ENCODE measurements around the gene GLRA2.

GLRA2 gene

GRCh38 chrX:14529290-14529989 is at the start of gene GLRA2:
TSS of gene GLRA2 (plus strand) at chrX:14529536. CDS start at chrX:14530058, 522 bp downstream.
- DNase-seq: no peak

- no peak for DNase-seq
Measured at GRCh38 chrX:14489437-14489836, 39.9 kb upstream of the GLRA2 start.

- no peak for DNase-seq
Measured at GRCh38 chrX:14491689-14492088, 37.6 kb upstream of the GLRA2 start.

GRCh38 chrX:14496674-14497073 is 32.7 kb upstream of the GLRA2 start:
- DNase-seq: no peak

- DNase-seq: no peak
Measured at GRCh38 chrX:14497184-14497666, 32.1 kb upstream of the GLRA2 start.

- no peak for DNase-seq
Measured at GRCh38 chrX:14501327-14501726, 28.0 kb upstream of the GLRA2 start.

GRCh38 chrX:14504960-14505538 is 24.3 kb upstream of the GLRA2 start:
- DNase-seq: no peak

GRCh38 chrX:14505648-14506047 is 23.7 kb upstream of the GLRA2 start:
- DNase-seq: no peak

- DNase-seq: no peak
Measured at GRCh38 chrX:14506866-14507265, 22.5 kb upstream of the GLRA2 start.

GRCh38 chrX:14508025-14508690 is 21.2 kb upstream of the GLRA2 start:
- DNase-seq: no peak

- DNase-seq: no peak
Measured at GRCh38 chrX:14509325-14510057, 19.8 kb upstream of the GLRA2 start.

GRCh38 chrX:14528629-14529289 is 577 bp upstream of the GLRA2 start:
- peak; percentile 28 for DNase-seq

GRCh38 chrX:14533867-14534266 is 4.5 kb downstream of the GLRA2 start:
- DNase-seq: no peak

- DNase-seq: no peak
Measured at GRCh38 chrX:14546190-14546589, 16.9 kb downstream of the GLRA2 start.

GRCh38 chrX:14554131-14554715 is 24.9 kb downstream of the GLRA2 start:
- no peak for DNase-seq

GRCh38 chrX:14564058-14564457 is 34.7 kb downstream of the GLRA2 start:
- DNase-seq: no peak

- DNase-seq: no peak
Measured at GRCh38 chrX:14573161-14573560, 43.8 kb downstream of the GLRA2 start.

- no peak for DNase-seq
Measured at GRCh38 chrX:14581081-14581480, 51.7 kb downstream of the GLRA2 start.

GRCh38 chrX:14584548-14584947 is 55.2 kb downstream of the GLRA2 start:
- no peak for DNase-seq

- no peak for DNase-seq
Measured at GRCh38 chrX:14590216-14590615, 60.9 kb downstream of the GLRA2 start.

- DNase-seq: no peak
Measured at GRCh38 chrX:14590693-14591424, 61.5 kb downstream of the GLRA2 start.

- DNase-seq: no peak
Measured at GRCh38 chrX:14591976-14592375, 62.6 kb downstream of the GLRA2 start.

Data from NCI-H524 treated with DMSO at 0.1 percent for 48 hours (cell line).